LNCAP (cell line): ENCODE data around the gene LRRC26.

ENCODE experiments used
- TF ChIP-seq, protein P1 (sequence below): fragments of 450-650 bp; IDR thresholded peaks from 2 replicates; pipeline ENCODE4 v1.5.1; 2017; ENCODE audit warnings: mild to moderate bottlenecking

Gene LRRC26

DNA sequence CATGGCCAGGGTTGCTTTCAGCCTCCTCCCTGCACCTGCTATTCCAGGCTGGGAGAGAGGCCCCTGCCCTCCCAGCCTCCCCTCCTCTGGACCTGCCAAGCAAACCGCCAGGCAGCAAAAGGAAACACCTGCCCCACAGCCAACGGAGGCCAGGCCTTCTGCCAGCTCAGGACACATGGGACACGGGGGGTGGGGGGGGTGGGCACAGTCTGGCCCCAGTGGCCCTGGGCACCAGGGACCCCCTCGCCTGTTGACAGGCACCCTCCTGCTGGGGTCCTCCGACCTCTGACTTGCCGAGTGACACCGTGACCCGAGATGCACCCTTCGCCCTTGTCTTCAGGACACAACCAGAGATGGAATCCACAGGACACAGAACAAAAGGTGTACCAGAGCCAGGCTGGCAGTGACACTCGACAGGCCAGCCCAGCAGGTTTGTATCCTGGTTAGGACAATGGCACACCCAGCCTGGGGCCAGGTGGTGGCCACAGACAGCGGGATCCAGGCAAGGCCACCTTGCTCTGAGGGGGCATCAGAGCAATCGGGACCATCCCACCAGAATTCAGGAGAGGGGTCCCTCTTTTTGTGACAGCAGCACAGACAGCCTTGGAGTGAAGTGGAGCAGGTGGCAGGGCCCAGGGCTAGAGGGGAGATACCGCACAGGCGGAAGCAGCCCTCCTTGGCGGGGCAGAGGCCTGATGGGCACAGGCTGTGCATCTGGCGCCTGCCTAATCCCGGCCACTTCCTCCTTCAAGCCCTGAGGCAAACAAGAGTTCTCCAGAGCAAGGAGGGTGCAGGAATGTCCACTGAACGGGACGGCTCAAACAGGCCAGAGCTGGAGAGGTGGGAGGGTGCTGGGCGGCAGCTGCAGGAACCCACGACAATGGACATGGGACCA is 3.3 kb upstream of the LRRC26 start:
- TF ChIP-seq, protein P1, sequence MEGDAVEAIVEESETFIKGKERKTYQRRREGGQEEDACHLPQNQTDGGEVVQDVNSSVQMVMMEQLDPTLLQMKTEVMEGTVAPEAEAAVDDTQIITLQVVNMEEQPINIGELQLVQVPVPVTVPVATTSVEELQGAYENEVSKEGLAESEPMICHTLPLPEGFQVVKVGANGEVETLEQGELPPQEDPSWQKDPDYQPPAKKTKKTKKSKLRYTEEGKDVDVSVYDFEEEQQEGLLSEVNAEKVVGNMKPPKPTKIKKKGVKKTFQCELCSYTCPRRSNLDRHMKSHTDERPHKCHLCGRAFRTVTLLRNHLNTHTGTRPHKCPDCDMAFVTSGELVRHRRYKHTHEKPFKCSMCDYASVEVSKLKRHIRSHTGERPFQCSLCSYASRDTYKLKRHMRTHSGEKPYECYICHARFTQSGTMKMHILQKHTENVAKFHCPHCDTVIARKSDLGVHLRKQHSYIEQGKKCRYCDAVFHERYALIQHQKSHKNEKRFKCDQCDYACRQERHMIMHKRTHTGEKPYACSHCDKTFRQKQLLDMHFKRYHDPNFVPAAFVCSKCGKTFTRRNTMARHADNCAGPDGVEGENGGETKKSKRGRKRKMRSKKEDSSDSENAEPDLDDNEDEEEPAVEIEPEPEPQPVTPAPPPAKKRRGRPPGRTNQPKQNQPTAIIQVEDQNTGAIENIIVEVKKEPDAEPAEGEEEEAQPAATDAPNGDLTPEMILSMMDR, result no peak

DNA sequence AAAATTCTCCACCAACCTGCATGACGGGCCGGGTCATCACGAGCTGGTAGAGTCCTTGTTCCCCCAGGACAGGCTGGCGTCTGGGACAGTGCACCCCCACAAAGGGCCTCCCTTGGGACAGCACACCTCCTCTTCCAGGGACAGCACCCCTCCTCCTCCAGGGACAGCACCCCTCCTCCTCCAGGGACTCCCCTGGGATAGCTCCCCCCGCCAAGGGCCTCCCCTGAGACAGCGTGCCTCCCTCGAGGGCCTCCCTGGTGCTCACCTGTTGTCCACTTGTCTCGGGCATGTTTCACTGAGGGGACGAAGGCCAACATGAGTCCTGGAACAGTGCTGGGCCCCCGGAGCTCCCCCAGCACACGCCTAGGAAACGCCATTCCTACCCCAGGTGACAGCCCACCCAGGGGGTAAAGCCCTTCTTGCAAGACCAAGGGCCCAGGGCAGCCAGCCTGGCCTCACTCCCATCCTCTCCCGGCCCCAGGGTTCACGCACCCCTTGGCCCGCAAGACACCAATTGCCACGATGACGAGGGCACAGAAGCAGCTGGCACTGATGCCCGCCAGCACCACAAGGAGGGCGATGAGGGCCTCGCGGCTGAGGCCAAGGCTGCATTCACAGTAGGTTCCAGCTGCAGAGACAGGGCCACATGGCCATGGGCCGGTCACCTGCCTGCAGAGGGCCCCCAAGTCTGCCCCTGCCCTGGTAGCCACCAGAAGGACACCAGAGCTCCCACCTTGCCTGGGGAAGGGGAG is 1.5 kb upstream of the LRRC26 start:
- TF ChIP-seq, protein P1, result no peak

DNA sequence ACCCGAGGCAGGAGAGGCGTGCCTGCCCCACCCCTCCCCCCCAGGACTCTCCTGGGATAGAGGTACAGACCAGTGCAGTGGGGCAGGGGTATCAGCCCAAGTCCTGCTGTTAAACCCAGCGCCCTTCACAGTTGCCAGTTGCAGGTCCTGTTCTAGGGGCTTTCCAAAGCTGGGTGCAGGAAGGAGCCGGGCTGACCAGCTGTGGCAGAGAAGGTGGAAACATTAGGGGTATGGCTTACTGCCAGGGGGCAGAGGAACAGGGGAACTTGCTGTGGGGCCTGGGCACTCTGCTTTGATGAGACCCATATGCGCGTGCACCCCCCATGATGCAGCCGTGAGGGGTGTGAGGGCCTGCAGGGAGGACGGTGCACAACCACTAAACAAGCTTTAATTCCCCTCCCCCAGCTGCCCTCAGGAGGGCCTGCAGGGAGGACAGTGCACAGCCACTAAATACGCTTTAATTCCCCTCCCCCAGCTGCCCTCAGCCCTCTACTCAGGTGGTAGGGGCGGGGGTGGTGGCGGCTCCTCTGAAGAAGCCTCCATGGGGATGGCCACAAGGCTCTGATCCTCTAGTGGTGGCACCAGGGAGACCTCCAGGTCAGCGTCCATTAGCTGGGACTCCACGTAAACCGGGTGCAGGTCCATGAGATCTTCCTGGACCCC is 766 bp upstream of the LRRC26 start:
- TF ChIP-seq, protein P1, result no peak

DNA sequence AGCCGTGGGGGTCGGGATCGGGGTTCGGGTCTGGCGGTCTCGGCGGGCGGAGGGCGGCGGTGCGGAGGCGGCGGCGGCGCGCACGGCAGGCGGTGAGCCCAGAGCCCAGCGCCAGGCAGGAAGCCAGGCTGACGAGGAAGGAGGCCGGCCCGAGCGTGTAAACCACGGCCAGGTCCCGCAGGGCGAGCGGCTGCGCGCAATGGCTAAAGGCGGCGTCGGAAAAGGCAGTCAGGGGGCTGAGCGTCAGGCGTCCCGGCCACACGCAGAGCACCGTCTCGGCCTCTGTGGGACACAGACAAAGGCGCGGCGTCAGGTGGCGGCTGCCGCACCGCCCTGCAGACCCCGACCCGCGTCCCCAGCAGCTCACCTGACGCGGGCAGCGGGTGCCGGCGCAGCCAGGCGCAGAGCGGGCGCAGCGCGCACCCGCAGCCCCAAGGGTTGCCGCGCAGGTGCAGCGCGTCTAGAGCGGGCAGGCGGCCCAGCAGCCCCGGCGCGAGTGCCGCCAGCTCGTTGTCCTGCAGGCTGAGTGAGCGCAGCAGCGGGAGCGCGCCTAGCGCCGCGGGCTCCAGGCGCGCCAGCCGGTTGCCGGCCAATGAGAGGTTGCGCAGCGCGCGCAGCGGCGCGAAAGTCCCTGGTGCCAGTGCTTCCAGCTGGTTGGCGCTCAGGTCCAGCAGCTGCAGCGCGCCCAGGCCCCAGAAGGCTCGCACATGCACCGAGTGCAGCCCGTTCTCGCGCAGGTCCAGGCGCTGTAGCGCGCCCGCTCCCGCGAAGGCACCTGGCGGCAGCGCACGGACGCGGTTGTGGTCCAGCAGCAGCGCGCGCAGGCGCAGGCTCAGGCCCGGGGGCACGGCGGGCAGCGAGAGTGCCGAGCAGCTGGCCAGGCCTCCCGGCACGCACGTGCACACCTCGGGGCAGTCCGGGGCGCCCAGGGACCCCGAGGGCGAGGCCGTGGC is 671 bp downstream of the LRRC26 start:
- TF ChIP-seq, protein P1, result no peak

DNA sequence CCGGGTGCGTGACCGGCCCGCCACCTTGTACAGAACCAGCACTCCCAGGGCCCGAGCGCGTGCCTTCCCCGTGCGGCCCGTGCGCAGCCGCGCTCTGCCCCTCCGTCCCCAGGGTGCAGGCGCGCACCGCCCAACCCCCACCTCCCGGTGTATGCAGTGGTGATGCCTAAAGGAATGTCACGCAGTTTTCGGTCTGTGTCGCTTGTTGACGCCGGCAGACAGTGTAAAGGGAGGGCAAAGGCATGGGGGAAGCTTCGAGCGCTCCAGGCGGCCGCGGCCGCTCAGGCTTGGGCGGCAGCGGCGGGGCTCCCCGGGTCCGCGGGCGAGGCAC is 1.3 kb downstream of the LRRC26 start:
- TF ChIP-seq, protein P1, result no peak

DNA sequence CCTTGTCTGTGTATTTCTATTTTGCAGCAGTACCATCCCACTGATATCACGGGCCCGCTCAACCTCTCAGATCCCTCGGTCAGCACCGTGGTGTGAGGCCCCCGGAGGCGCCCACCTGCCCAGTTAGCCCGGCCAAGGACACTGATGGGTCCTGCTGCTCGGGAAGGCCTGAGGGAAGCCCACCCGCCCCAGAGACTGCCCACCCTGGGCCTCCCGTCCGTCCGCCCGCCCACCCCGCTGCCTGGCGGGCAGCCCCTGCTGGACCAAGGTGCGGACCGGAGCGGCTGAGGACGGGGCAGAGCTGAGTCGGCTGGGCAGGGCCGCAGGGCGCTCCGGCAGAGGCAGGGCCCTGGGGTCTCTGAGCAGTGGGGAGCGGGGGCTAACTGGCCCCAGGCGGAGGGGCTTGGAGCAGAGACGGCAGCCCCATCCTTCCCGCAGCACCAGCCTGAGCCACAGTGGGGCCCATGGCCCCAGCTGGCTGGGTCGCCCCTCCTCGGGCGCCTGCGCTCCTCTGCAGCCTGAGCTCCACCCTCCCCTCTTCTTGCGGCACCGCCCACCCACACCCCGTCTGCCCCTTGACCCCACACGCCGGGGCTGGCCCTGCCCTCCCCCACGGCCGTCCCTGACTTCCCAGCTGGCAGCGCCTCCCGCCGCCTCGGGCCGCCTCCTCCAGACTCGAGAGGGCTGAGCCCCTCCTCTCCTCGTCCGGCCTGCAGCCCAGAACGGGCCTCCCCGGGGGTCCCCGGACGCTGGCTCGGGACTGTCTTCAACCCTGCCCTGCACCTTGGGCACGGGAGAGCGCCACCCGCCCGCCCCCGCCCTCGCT is 1.9 kb downstream of the LRRC26 start:
- TF ChIP-seq, protein P1, result no peak
